ENCODE results near the gene PPARG. TPM values are rescaled to one million over a fixed set of nuclear protein-coding genes. Genes with fewer than 3 reads are reported as not detected.

The PPARG gene
- total and polyA plus RNA-seq, 2 of the 8 experiments (the other 6 are each of a cell fraction or from before 2014, with no cell fraction given): 0.06 TPM; not detected in 1

DNA sequence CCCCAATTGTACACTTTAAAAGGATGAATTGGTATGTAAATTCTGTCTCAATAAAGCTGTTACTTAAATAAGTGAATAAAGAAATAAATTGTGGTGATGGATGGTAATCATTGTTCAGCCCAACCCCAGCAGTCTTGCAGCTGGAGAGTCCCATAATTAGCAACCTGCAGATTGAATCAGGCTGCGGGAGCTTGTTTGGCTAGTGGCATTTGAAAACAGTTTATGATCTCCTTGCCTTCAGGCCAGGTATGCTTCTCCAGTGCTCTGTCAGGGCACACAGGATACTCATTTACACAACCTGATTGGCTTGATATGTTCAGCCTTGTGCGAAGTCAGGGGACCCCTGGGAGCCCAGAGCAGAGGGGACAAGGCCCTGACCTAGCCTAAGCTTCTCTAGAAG is 178.9 kb downstream of the PPARG start (continued):
- TF ChIP-seq, protein P1, sequence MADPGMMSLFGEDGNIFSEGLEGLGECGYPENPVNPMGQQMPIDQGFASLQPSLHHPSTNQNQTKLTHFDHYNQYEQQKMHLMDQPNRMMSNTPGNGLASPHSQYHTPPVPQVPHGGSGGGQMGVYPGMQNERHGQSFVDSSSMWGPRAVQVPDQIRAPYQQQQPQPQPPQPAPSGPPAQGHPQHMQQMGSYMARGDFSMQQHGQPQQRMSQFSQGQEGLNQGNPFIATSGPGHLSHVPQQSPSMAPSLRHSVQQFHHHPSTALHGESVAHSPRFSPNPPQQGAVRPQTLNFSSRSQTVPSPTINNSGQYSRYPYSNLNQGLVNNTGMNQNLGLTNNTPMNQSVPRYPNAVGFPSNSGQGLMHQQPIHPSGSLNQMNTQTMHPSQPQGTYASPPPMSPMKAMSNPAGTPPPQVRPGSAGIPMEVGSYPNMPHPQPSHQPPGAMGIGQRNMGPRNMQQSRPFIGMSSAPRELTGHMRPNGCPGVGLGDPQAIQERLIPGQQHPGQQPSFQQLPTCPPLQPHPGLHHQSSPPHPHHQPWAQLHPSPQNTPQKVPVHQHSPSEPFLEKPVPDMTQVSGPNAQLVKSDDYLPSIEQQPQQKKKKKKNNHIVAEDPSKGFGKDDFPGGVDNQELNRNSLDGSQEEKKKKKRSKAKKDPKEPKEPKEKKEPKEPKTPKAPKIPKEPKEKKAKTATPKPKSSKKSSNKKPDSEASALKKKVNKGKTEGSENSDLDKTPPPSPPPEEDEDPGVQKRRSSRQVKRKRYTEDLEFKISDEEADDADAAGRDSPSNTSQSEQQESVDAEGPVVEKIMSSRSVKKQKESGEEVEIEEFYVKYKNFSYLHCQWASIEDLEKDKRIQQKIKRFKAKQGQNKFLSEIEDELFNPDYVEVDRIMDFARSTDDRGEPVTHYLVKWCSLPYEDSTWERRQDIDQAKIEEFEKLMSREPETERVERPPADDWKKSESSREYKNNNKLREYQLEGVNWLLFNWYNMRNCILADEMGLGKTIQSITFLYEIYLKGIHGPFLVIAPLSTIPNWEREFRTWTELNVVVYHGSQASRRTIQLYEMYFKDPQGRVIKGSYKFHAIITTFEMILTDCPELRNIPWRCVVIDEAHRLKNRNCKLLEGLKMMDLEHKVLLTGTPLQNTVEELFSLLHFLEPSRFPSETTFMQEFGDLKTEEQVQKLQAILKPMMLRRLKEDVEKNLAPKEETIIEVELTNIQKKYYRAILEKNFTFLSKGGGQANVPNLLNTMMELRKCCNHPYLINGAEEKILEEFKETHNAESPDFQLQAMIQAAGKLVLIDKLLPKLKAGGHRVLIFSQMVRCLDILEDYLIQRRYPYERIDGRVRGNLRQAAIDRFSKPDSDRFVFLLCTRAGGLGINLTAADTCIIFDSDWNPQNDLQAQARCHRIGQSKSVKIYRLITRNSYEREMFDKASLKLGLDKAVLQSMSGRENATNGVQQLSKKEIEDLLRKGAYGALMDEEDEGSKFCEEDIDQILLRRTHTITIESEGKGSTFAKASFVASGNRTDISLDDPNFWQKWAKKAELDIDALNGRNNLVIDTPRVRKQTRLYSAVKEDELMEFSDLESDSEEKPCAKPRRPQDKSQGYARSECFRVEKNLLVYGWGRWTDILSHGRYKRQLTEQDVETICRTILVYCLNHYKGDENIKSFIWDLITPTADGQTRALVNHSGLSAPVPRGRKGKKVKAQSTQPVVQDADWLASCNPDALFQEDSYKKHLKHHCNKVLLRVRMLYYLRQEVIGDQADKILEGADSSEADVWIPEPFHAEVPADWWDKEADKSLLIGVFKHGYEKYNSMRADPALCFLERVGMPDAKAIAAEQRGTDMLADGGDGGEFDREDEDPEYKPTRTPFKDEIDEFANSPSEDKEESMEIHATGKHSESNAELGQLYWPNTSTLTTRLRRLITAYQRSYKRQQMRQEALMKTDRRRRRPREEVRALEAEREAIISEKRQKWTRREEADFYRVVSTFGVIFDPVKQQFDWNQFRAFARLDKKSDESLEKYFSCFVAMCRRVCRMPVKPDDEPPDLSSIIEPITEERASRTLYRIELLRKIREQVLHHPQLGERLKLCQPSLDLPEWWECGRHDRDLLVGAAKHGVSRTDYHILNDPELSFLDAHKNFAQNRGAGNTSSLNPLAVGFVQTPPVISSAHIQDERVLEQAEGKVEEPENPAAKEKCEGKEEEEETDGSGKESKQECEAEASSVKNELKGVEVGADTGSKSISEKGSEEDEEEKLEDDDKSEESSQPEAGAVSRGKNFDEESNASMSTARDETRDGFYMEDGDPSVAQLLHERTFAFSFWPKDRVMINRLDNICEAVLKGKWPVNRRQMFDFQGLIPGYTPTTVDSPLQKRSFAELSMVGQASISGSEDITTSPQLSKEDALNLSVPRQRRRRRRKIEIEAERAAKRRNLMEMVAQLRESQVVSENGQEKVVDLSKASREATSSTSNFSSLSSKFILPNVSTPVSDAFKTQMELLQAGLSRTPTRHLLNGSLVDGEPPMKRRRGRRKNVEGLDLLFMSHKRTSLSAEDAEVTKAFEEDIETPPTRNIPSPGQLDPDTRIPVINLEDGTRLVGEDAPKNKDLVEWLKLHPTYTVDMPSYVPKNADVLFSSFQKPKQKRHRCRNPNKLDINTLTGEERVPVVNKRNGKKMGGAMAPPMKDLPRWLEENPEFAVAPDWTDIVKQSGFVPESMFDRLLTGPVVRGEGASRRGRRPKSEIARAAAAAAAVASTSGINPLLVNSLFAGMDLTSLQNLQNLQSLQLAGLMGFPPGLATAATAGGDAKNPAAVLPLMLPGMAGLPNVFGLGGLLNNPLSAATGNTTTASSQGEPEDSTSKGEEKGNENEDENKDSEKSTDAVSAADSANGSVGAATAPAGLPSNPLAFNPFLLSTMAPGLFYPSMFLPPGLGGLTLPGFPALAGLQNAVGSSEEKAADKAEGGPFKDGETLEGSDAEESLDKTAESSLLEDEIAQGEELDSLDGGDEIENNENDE (IDR thresholded peaks at IDR 0.05; ENCODE audit: insufficient replicate concordance, low read length): no peak
- TF ChIP-seq YY1 (IDR thresholded peaks at IDR 0.05; ENCODE audit: low read depth, low read length) (no peak), SRF (IDR thresholded peaks at IDR 0.05; ENCODE audit: low read depth, low read length) (no peak), JUN (IDR thresholded peaks at IDR 0.05; ENCODE audit: low read depth, low read length) (no peak), GTF2F1 (IDR thresholded peaks at IDR 0.05; ENCODE audit: borderline replicate concordance, low read depth, low read length) (no peak), HDAC2 (IDR thresholded peaks at IDR 0.05; ENCODE audit: borderline replicate concordance in 1 of 2, low read depth in 2 of 2, low read length in 2 of 2) (no peak), SAP30 (IDR thresholded peaks at IDR 0.05; ENCODE audit: insufficient read depth, insufficient replicate concordance, low read length) (no peak)
- TF ChIP-seq, protein P2, sequence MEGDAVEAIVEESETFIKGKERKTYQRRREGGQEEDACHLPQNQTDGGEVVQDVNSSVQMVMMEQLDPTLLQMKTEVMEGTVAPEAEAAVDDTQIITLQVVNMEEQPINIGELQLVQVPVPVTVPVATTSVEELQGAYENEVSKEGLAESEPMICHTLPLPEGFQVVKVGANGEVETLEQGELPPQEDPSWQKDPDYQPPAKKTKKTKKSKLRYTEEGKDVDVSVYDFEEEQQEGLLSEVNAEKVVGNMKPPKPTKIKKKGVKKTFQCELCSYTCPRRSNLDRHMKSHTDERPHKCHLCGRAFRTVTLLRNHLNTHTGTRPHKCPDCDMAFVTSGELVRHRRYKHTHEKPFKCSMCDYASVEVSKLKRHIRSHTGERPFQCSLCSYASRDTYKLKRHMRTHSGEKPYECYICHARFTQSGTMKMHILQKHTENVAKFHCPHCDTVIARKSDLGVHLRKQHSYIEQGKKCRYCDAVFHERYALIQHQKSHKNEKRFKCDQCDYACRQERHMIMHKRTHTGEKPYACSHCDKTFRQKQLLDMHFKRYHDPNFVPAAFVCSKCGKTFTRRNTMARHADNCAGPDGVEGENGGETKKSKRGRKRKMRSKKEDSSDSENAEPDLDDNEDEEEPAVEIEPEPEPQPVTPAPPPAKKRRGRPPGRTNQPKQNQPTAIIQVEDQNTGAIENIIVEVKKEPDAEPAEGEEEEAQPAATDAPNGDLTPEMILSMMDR (IDR thresholded peaks at IDR 0.05; ENCODE audit: control extremely low read depth in 1 of 3, insufficient read depth in 1 of 3, low read depth in 1 of 3, low read length in 3 of 3): no peak
